Calu3 (cell line): ENCODE results near the gene SUPT6H. TPM values are rescaled to one million over a fixed set of nuclear protein-coding genes. Genes with fewer than 3 reads are reported as not detected.

ENCODE experiments used
- BruUV-seq: library from RNA; stranded (reverse); fragments of 400-500 nt; replicated peaks from 2 replicates; lab custom pipeline; 2021; lab: Mats Ljungman, UMichigan
- CTCF ChIA-PET: fragments of 300-600 bp; sonication (Branson Sonifier 250); formaldehyde crosslinking; loops from one replicate; lab custom pipeline; 2022; ENCODE audit warnings: antibody characterized with exemption; lab: Charles Lee
- DNase-seq: peaks from one replicate; pipeline ENCODE4 v3.0.0; 2022
- H3K27ac Mint-ChIP-seq: one replicate; pipeline ENCODE4 v1.8.0; 2022; ENCODE audit warnings: mixed read lengths; ENCODE audit not compliant: unreplicated experiment
- H3K27me3 Mint-ChIP-seq: one replicate; pipeline ENCODE4 v1.8.0; 2022; ENCODE audit warnings: mixed read lengths; ENCODE audit not compliant: unreplicated experiment
- H3K36me3 Mint-ChIP-seq: one replicate; pipeline ENCODE4 v1.8.0; 2022; ENCODE audit warnings: mild to moderate bottlenecking, moderate library complexity, mixed read lengths; ENCODE audit not compliant: insufficient read depth, unreplicated experiment
- H3K4me1 Mint-ChIP-seq: one replicate; pipeline ENCODE4 v1.8.0; 2022; ENCODE audit warnings: mild to moderate bottlenecking, low read depth, mixed read lengths; ENCODE audit not compliant: unreplicated experiment
- H3K4me3 Mint-ChIP-seq: one replicate; pipeline ENCODE4 v1.8.0; 2022; ENCODE audit warnings: mild to moderate bottlenecking, low read depth, moderate library complexity, mixed read lengths; ENCODE audit not compliant: unreplicated experiment
- H3K9me3 Mint-ChIP-seq: one replicate; pipeline ENCODE4 v1.8.0; 2022; ENCODE audit warnings: low read depth, mixed read lengths; ENCODE audit not compliant: unreplicated experiment
- intact Hi-C: fragments of 100-400 bp; cut with micrococcal nuclease; formaldehyde crosslinking; loops from one replicate; pipeline ENCODE4 v1.10.0; 2022; ENCODE audit not compliant: unreplicated experiment
- total RNA-seq: library from RNA; stranded (reverse); gene quantifications from 2 replicates; pipeline ENCODE4 v1.2.3, GENCODE V29; 2022
- TF ChIP-seq, protein P1 (sequence below): fragments of 200-600 bp; IDR thresholded peaks from one replicate; pipeline ENCODE4 v1.8.0; 2022; ENCODE audit warnings: antibody characterized with exemption; ENCODE audit not compliant: unreplicated experiment

SUPT6H gene
- total RNA-seq, 1 experiment from 2014 or later = 107 TPM

DNA sequence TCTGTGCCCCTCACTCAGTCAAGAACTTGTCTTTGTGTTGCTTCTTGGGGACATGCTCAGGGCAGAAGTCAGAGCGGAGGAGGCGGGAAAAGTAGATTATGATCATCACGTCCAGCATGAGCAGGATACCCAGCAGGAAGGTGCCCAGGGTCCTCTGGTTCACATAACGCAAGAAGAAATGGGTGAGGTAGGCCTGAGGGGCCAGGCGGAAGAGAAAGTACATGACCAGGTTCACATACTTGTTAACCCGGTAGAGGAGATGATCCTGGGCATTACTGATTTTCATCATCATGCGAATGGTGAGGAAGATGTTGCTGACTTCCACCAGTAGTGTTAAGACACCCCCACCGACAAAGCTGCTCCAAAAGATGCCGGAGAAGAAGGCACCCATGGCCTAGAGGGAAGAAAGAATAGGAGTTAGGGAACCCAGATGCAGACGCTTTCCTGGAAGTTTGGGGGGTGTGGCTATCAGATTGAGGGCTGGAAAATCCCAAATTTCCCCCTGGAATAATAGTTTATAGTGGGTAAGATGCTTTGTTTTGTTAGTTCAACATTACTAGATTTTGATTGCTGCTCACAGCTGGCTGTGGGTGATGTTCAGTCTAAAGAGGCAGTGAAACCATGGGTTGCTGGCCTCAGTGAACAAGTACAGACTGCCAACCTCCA lies 62.6 kb downstream of the SUPT6H start:
- peak overlapping the region; percentile 99 for H3K27ac Mint-ChIP-seq
- H3K4me3 Mint-ChIP-seq = peak overlapping the region; percentile 89
- no peaks in the 10 kb centered on the region for H3K9me3 Mint-ChIP-seq
- CTCF ChIA-PET = interaction anchor here (4.8 kb wide), 1 partner anchor 24 kb away, joined by 228 read pairs; no protein-coding TSS in a partner anchor
- H3K36me3 Mint-ChIP-seq = peaks cover 96% of the 10 kb centered on the region
- intact Hi-C loops = loop anchor here (5.0 to 10.0 kb wide), 4 partner anchors 80 to 390 kb away; no protein-coding TSS in a partner anchor
- TSS peak; percentile 60 for BruUV-seq
- H3K4me1 Mint-ChIP-seq = peaks cover 33% of the 10 kb centered on the region
- H3K27me3 Mint-ChIP-seq = no peaks in the 10 kb centered on the region
- TF ChIP-seq, protein P1, sequence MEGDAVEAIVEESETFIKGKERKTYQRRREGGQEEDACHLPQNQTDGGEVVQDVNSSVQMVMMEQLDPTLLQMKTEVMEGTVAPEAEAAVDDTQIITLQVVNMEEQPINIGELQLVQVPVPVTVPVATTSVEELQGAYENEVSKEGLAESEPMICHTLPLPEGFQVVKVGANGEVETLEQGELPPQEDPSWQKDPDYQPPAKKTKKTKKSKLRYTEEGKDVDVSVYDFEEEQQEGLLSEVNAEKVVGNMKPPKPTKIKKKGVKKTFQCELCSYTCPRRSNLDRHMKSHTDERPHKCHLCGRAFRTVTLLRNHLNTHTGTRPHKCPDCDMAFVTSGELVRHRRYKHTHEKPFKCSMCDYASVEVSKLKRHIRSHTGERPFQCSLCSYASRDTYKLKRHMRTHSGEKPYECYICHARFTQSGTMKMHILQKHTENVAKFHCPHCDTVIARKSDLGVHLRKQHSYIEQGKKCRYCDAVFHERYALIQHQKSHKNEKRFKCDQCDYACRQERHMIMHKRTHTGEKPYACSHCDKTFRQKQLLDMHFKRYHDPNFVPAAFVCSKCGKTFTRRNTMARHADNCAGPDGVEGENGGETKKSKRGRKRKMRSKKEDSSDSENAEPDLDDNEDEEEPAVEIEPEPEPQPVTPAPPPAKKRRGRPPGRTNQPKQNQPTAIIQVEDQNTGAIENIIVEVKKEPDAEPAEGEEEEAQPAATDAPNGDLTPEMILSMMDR = no peak
- no peak for DNase-seq

DNA sequence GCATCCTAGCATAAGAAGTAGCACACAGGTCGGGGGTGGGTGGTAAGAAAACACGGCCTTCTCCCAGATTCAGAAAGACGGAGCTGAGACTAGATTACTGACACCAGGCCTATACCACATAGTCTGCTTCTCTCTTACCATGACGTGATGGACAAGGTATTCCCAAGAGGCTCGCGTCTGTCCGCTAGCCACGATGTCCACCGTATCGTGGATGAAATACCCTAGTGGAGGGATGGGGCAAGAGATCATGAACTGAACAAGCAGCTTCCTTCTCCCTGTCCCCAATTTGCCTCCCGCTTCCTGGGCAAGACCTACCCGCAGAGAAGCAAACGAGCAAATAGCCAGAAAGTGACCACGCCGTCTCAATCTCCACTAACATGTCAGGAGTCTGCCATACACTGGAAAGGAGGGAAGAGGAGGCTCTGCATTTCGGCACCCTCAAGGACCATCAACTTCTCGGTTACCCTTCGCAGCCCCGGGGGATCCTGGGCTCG lies 63.2 kb downstream of the SUPT6H start:
- intact Hi-C loops = loop anchor here (10.0 kb wide), 3 partner anchors 80 to 390 kb away; no protein-coding TSS in a partner anchor
- Mint-ChIP-seq H3K9me3 (no peaks in the 10 kb centered on the region), H3K27me3 (no peaks in the 10 kb centered on the region), H3K4me3 (peak overlapping the region; percentile 89), H3K27ac (peak overlapping the region; percentile 99), H3K4me1 (peaks cover 37% of the 10 kb centered on the region), H3K36me3 (peaks cover 90% of the 10 kb centered on the region)
- CTCF ChIA-PET = interaction anchor here (4.8 kb wide), 1 partner anchor 23 kb away, joined by 228 read pairs; no protein-coding TSS in a partner anchor
- no peak for DNase-seq
- TF ChIP-seq, protein P1 = peak; percentile 13
- BruUV-seq = no TSS peak

DNA sequence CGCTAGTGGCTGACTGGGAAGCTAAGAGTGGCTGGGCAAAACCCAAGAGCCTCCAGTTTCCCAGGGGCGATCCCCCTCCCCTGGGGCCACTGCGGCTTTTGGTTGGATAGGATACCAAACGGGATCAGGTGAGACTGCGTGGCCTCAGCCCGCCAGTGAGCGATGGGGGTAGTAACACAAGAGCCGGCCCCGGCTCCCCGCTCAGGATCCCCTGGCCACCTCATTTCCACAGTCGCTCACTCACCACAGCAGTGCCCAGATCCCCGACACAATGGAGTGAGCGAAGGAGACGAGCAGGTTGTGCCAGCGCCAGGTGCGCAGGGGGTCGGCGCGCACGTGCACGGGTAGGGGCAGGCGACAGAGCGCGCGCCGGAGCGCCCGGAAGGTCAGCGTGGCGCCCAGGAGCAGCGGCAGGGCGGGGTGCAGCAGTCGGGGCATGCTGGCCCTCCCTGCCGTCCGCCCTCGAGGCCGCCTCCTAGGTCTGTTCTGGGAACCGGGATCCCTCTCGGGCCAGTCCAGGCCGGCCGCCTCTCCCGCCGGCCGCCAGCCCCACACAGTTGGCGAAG lies 63.7 kb downstream of the SUPT6H start:
- TF ChIP-seq, protein P1 = no peak
- BruUV-seq = no TSS peak
- H3K4me3 Mint-ChIP-seq = peak overlapping the region; percentile 89
- H3K36me3 Mint-ChIP-seq = peaks cover 85% of the 10 kb centered on the region
- H3K27ac Mint-ChIP-seq = peak overlapping the region; percentile 99
- H3K9me3 Mint-ChIP-seq = no peaks in the 10 kb centered on the region
- peaks cover 37% of the 10 kb centered on the region for H3K4me1 Mint-ChIP-seq
- H3K27me3 Mint-ChIP-seq = no peaks in the 10 kb centered on the region
- CTCF ChIA-PET = interaction anchor here (0.6 to 4.8 kb wide), 9 partner anchors 23 to 392 kb away, joined by 3 to 228 read pairs (median 14); partner anchors contain the start of gene PHF12
- intact Hi-C loops = loop anchor here (10.0 kb wide), 3 partner anchors 79 to 389 kb away; no protein-coding TSS in a partner anchor
- peak; percentile 76 for DNase-seq

DNA sequence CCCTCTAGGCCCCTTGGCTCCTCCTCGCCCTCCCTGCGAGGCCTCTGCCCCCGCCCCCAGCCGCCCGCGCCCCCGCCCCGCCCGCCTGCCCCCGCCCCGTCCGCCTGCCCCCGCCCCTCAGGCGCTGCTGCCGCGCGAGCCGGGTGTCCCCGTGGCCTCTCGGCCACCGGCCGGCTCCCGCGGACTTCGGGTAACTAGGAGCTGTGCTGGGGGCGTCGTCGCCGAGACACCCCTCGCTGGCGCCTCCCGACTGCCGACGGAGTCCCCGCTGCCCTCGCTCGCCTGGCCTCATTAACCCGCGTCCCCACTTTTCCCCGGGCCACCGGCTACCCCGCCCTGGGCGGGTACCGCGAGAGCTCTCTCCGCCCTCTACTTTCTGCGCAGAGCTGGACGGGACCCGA lies 64.2 kb downstream of the SUPT6H start, which contains the start of gene TLCD1:
Gene TLCD1 (minus strand): TSS at position 8 of the 401 bp plus-strand sequence. CDS start 136 bp downstream, outside the sequence.
- CTCF ChIA-PET = interaction anchor here (0.6 to 4.8 kb wide), 17 partner anchors 17 to 391 kb away, joined by 3 to 228 read pairs (median 5); partner anchors contain the start of genes FAM222B, PHF12 and TRAF4
- Mint-ChIP-seq H3K36me3 (peaks cover 80% of the 10 kb centered on the region), H3K4me3 (peak within 1 kb of the TSS; percentile 89), H3K9me3 (no peaks in the 10 kb centered on the region), H3K4me1 (peaks cover 37% of the 10 kb centered on the region), H3K27me3 (no peaks in the 10 kb centered on the region), H3K27ac (peak within 1 kb of the TSS; percentile 99)
- peak; percentile 69 for DNase-seq
- intact Hi-C loops = loop anchor here (10.0 kb wide), 3 partner anchors 79 to 389 kb away; no protein-coding TSS in a partner anchor
- no TSS peak for BruUV-seq
- TF ChIP-seq, protein P1 = no peak
